ENCODE measurements around the gene JCAD.
"Not testable (repeated sequence)": the region's sequence is repeated elsewhere in the genome, so short reads cannot be mapped to it uniquely, and the experiment has no call there.

The JCAD gene

GRCh38 chr10:29981510-29981909 is 77.9 kb downstream of the JCAD start:
- DNase-seq, result no peak

- no peak for DNase-seq
These were observed 79.3 kb downstream of the JCAD start for GRCh38 chr10:29980084-29980483.

GRCh38 chr10:29979421-29979779 is 80.0 kb downstream of the JCAD start:
- not testable (repeated sequence) for DNase-seq

GRCh38 chr10:29977171-29977570 is 82.2 kb downstream of the JCAD start:
- DNase-seq, result no peak

DNA sequence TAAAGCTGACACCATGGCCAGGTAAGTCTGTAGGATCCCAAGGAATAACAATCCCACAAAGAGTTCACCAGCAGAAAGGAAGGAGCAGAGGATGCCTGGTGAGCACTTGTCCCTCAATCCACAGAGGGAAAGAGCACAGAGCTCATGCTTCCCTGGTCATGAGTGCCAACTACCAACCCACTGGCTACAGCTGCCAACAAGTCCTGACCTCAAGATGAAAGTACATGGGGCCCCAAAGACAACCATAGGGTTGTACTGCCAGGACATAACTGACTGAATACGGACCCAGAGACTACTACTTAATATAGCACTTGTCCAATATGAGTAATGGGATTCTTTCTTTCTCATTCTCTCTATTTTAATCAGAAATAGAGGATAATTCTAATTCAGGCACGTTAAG is 83.3 kb downstream of the JCAD start:
- no peak for DNase-seq

GRCh38 chr10:29974773-29975172 is 84.6 kb downstream of the JCAD start:
- DNase-seq, result no peak

DNA sequence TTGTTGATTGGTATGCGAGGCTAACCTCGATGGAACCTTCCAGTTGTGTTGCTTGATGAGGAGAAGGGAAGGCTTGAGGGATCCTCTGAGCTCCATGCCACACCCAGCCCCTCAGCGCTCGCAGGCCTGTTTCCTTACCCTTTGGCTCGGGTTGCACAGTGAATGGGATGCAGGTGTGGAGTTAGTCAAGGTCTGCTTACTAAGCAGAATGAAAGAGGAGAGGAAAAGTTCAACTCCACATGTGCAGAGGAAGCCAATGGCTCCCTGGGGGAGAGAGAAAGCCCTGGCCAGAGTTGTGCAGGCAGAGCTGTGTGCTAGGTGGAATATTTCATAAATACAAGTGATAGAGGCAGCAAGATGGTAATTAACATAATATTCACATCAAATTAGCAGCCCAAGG is 85.5 kb downstream of the JCAD start:
- DNase-seq, result no peak

GRCh38 chr10:29970576-29970975 is 88.8 kb downstream of the JCAD start:
- DNase-seq, result no peak

GRCh38 chr10:29970012-29970396 is 89.4 kb downstream of the JCAD start:
- no peak for DNase-seq

DNA sequence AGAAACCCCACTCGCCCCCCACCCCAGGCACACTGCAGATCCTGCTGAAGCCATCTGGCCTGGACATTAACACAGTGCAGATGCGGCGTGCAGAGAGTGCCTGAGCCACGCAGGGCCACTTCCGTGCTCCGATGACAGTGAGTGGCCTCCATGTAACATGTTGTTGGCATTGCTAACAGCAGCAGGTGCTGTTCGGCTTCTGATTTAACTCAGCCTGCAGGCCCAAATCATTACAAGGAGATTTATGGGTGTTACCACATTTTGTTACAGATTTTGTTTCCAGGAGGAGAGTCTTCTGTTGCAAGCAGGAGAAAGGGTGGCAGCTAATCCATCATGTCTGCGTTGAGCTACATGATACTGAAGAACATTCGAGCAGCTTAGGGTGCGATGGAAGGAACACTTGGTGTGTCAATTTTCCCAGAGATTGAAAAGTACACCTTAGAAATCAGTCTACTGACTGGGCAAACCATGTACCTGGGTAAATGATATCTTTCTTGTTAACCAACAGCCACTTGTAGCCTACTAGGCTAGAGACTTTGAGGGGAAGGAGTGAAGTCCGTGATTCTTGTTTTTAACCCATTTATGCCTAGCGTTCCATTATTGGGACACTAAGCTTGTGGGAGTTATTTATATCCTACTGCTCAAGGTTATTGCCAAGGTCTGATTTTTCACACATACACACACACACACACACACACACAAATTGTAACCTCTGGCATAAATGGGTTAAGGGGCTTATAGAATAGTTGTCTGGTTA is 90.0 kb downstream of the JCAD start:
- DNase-seq, result no peak

DNA sequence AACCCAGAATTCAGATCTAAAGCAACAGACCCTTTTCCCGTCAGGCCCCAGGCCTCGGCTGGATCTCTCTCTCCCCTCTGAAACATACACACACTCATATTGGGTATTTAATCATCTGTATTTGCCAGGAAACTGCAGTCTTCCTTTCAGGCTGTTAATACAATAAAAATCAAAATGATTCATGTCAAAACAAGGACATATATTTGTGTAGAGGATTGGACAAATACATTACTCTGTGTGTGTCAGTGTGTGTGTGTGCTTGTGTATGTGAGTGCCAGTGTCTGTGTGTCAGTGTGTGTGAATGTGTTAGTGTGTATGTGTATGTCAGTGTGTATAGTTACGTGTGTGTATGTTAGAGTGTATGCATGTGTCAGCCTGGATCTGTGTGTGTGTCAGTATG is 90.8 kb downstream of the JCAD start:
- DNase-seq, result no peak

GRCh38 chr10:29966269-29966668 is 93.1 kb downstream of the JCAD start:
- no peak for DNase-seq
